22Rv1 (cell line): ENCODE measurements around the gene ACOX3.

Experiments used
- H3K27ac ChIP-seq: fragments of 450-650 bp; 2 replicates; pipeline ENCODE4 v1.5.1; 2017
- CTCF ChIP-seq: fragments of 450-650 bp; IDR thresholded peaks from 2 replicates; pipeline ENCODE4 v1.5.1; 2017; ENCODE audit warnings: mild to moderate bottlenecking
- ZFX ChIP-seq: fragments of 450-650 bp; IDR thresholded peaks from 2 replicates; pipeline ENCODE4 v1.6.1; 2017; ENCODE audit warnings: antibody characterized with exemption, borderline replicate concordance

ACOX3 gene

GRCh38 chr4:8328456-8328855 lies 112.1 kb downstream of the ACOX3 start:
- TF ChIP-seq CTCF (no peak), ZFX (no peak)
- no peak overlapping the region for H3K27ac ChIP-seq

GRCh38 chr4:8326206-8326605 lies 114.3 kb downstream of the ACOX3 start:
- no peak overlapping the region for H3K27ac ChIP-seq
- TF ChIP-seq CTCF (no peak), ZFX (no peak)

GRCh38 chr4:8325291-8325973 lies 115.1 kb downstream of the ACOX3 start:
- TF ChIP-seq ZFX (no peak), CTCF (no peak)
- H3K27ac ChIP-seq = no peak overlapping the region

- TF ChIP-seq ZFX (no peak), CTCF (no peak)
- no peak overlapping the region for H3K27ac ChIP-seq
These were observed 115.8 kb downstream of the ACOX3 start for GRCh38 chr4:8324640-8325239.

GRCh38 chr4:8323947-8324555 lies 116.5 kb downstream of the ACOX3 start:
- TF ChIP-seq CTCF = no peak
- no peak for TF ChIP-seq ZFX
- H3K27ac ChIP-seq = no peak overlapping the region

- no peak for TF ChIP-seq ZFX
- TF ChIP-seq CTCF = no peak
These were observed 117.5 kb downstream of the ACOX3 start for GRCh38 chr4:8322794-8323704.

More at GRCh38 chr4:8322794-8323704, 117.5 kb downstream of the ACOX3 start:
- no peak overlapping the region for H3K27ac ChIP-seq
